Cardiac septum (tissue), 1 donor: Measurements from ENCODE around the gene HMGCS2. TPM values are rescaled to one million over a fixed set of nuclear protein-coding genes. Genes with fewer than 3 reads are reported as not detected.
"Not testable (repeated sequence)": the region's sequence is repeated elsewhere in the genome, so short reads cannot be mapped to it uniquely, and the experiment has no call there.

Experiments
- DNase-seq: peaks from one replicate; pipeline ENCODE4 v3.0.0-alpha.2; 2020; ENCODE audit warnings: low spot score
- intact Hi-C: fragments of 100-400 bp; cut with DNase I; formaldehyde crosslinking; loops from one replicate; pipeline ENCODE4 v1.14.0; 2022
- total RNA-seq: library from RNA; stranded (reverse); fragmentation: NEBNext Ultra II Directional; extraction: Animal tissue kit (Norgen Biotek cat#: 25700); gene quantifications from one replicate; pipeline ENCODE4 v1.2.1, GENCODE V29; 2021
- donor health status: DM: no; HTN: no; CAD: no.

HMGCS2 gene
- total RNA-seq, 1 donor from 2014 or later = 0.38 TPM

GRCh38 chr1:119791377-119791776, 22.7 kb upstream of the HMGCS2 start:
- DNase-seq = no peak
- intact Hi-C loops = no loop called here

GRCh38 chr1:119790451-119791198, 21.9 kb upstream of the HMGCS2 start:
- DNase-seq = no peak
- intact Hi-C loops = no loop called here

GRCh38 chr1:119787776-119788175, 19.1 kb upstream of the HMGCS2 start:
- no peak for DNase-seq
- intact Hi-C loops = no loop called here

- intact Hi-C loops, DNase-seq: not testable (repeated sequence)
These were observed 17.9 kb upstream of the HMGCS2 start for GRCh38 chr1:119786473-119787050.

GRCh38 chr1:119786046-119786445, 17.3 kb upstream of the HMGCS2 start:
- DNase-seq = not testable (repeated sequence)

GRCh38 chr1:119784191-119784781, 15.6 kb upstream of the HMGCS2 start:
- intact Hi-C loops = no loop called here
- no peak for DNase-seq

More at GRCh38 chr1:119786046-119786445, 17.3 kb upstream of the HMGCS2 start:
- intact Hi-C loops = not testable (repeated sequence)

GRCh38 chr1:119783354-119784185, 14.9 kb upstream of the HMGCS2 start:
- intact Hi-C loops = no loop called here
- DNase-seq = no peak

GRCh38 chr1:119782631-119783325, 14.1 kb upstream of the HMGCS2 start:
- intact Hi-C loops = no loop called here
- DNase-seq = no peak

GRCh38 chr1:119781434-119782210, 12.9 kb upstream of the HMGCS2 start:
- intact Hi-C loops = no loop called here
- no peak for DNase-seq

- intact Hi-C loops = no loop called here
- no peak for DNase-seq
These were observed 11.2 kb upstream of the HMGCS2 start for GRCh38 chr1:119779869-119780356.

GRCh38 chr1:119778886-119779560, 10.3 kb upstream of the HMGCS2 start:
- DNase-seq = no peak
- intact Hi-C loops = no loop called here

- no peak for DNase-seq
- intact Hi-C loops = no loop called here
These were observed 9.7 kb upstream of the HMGCS2 start for GRCh38 chr1:119778359-119778758.

GRCh38 chr1:119774746-119775490, 6.2 kb upstream of the HMGCS2 start:
- intact Hi-C loops = no loop called here
- DNase-seq = no peak

GRCh38 chr1:119773711-119774241, 5.1 kb upstream of the HMGCS2 start:
- DNase-seq = no peak
- intact Hi-C loops = no loop called here

- no peak for DNase-seq
- intact Hi-C loops = no loop called here
These were observed 3.6 kb upstream of the HMGCS2 start for GRCh38 chr1:119772298-119772697.

GRCh38 chr1:119771770-119772169, 3.1 kb upstream of the HMGCS2 start:
- intact Hi-C loops = no loop called here
- no peak for DNase-seq

- intact Hi-C loops = no loop called here
- no peak for DNase-seq
These were observed 2.3 kb upstream of the HMGCS2 start for GRCh38 chr1:119771016-119771415.
